GM21367 (cell line): ENCODE results near the gene TMEM200A.
"Not testable (repeated sequence)": the region's sequence is repeated elsewhere in the genome, so short reads cannot be mapped to it uniquely, and the experiment has no call there.

ENCODE experiments used
- ATAC-seq: cut with Tn5 transposase; IDR thresholded peaks from one replicate; pipeline ENCODE4 v1.9.1; 2021; ENCODE audit not compliant: unreplicated experiment

TMEM200A gene

DNA sequence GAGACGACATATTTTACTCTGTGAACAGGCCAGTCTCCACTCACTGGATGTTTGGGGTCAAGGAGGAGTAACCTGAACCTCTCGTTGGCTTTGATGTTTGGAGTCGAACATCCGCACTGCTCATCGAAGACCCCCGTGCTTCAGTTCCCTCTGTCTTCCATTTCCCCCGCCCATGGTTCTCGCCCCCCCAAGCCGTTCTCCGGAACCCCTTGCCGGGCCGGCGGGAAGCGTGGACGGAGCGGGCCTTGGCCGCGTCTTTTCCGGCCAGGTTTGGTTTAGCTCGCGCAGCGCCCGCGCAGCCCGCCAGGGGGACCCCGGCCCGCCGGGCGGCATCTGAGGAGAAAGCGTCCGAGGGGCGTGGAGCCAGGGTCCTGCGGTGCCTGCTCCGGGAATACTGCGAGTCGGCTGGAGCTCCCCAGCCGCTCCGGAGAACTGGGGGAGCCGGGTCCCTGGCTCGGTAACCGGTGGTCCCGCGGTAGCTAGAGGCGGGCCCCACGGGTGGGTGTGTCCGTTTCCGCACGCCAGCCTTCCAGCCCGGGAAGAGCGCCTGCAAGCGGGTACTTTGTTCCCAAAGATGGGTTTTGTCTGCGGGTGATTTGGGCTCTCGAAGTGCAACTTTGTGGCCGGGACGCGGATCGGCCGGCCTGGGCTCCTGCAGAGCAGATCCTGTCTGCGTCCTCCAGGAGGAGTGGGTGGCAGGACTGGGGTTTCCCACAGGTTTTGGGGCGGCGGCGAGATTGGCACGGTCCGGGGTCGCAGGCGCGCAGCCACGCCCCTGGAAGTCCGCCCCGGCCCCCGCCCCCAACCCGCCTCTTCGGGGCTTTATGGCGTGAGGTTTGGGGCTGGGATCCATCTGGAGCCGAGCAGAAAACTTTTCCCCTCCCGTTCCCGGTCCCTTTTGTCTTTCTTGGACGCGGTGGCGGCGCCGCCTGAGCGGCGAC is at the start of gene TMEM200A:
TSS of gene TMEM200A (plus strand) at position 852 of the 941 bp plus-strand sequence. CDS start 74,406 bp downstream, outside the sequence.
- peak; percentile 64 for ATAC-seq

DNA sequence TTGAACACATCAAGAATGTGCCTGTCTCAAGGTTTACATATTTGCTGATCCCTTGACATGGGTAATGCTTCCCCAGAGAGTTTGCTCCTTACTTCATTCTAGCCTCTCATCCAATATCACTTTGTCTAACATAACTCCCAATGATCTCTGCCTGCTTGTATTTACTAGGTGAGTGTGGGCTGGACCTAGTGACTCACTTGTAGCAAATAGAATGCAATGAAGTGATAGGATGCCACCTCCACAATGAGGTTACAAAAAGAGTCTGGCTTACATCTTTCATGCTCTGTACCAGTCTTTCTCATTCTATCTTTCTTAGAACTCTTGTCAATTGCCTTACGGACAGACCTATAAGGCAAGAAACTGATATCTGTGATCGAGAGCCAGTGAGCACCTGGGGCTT is 44.9 kb upstream of the TMEM200A start:
- no peak for ATAC-seq

DNA sequence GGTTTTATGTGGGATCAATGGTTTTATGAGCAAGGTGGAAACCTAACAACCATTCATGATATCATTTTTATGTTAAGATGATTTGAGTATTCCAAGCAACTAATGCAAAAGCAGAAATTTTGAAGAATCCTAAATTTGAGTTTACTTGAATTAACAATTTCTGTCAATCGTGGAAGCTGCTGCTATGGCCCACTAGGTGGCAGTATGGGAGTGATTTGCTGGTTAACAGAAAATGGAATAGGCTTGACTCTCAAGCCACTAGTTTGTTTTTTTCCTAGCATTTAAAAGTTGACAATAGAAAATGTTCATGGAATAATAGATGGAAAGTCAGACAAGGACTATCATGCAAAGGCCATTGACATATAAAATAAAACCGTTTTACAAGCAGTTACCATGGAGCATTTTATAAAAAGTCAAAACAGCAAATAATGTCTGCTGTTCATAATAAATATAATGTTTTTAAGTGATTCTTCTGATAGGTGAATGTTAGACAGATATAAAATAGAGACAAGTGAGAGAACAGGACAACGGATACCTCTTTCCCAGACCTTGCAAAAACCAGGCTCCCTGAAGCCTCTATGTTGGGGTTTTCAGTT is 43.0 kb upstream of the TMEM200A start:
- ATAC-seq, result no peak

DNA sequence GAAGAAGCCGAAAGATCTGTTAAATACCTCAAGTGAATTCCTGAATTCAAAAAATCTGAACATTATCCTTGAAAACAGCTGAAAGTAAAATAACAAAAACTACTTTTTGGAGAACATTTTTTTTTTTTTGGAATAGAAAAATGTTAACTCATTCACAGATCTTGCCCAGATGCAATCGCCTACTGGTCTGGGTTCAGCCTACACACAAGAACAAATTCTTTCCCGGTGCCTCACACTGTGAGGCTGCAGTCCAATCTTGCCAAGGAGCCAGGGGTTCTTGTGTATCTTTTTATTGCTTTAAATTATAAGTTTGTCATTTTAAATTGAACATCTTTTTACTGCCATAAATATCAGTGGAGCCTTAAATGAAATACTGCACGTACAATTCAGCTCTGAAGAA is 41.2 kb upstream of the TMEM200A start:
- no peak for ATAC-seq

DNA sequence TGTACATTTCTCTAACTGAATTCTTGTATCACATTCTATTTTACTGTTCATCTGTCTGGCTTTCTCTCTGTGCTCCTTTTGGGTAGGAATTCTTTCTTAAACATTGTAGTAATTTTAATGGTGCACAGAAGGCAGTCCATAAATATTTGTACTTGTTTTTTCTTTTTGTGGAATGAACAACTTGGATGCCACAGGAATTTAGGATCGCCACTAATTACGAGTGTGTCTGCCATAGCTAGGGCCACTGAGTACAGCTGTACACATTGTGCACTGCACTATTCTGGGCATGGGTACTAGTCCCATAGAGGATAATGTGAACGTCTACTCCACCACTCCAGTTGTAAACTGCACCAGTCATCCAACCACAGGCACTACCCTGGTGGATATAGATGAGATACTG is 39.3 kb upstream of the TMEM200A start:
- ATAC-seq, result no peak

DNA sequence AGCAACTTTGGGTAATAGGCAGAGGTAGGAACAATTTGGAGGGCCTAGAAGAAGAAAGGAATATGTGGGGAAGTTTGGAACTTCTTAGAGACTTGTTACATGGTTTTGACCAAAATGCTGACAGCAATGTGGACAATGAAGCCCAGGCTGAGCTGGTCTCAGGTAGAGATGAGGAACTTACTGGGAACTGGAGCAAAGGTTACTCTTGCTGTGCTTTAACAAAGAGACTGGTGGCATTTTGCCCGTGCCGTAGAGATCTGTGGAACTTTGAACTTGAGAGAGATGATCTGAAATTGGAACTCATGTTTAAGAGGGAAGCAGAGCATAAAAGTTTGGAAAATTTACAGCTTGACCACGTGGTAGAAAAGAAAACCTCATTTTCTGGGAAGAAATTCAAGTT is 28.3 kb upstream of the TMEM200A start:
- ATAC-seq, result no peak

DNA sequence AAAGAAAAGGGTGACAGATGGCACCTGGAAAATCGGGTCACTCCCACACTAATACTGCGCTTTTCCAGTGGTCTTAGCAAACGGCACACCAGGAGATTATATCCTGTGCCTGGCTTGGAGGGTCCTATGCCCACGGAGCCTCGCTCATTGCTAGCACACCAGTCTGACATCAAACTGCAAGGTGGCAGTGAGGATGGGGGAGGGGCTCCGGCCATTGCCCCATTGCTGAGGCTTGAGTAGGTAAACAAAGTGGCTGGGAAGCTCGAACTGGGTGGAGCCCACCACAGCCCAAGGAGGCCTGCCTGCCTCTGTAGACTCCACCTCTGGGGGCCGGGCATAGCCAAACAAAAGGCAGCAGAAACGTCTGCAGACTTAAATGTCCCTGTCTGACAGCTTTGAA is 19.5 kb upstream of the TMEM200A start:
- not testable (repeated sequence) for ATAC-seq

DNA sequence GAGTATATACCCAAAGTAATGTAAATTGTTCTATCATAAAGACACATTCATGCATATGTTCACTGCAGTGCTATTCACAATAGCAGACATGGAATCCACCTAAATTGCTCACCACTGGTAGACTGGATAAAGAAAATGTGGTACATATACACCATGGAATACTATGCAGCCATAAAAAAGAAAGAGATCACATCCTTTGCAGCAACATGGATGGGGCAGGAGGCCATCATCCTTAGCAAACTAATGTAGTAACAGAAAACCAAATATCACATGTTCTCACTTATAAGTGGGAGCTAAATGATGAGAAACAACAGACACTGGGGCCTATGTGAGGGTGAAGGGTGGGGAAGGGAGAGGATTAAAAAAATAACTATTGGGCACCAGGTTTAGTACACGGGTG is 11.5 kb upstream of the TMEM200A start:
- no peak for ATAC-seq

DNA sequence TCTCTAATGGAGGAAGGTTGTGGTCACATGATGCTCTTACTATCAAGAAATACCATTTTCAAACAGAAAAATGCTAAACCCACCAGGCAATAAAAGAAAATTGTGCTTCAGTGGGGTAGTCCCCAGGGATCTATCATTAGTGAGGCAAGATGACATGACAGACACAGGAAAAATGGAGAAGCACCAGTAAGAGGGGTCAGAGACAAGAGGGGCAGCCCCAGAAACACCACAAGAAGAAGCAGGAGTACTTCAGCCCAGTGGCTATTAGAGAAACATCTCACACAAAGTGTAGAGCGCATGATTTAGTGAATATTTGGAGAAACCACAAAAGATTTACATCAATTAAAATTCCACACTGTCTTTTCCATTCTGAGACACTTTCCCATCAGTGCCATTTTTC is 10.2 kb upstream of the TMEM200A start:
- no peak for ATAC-seq

DNA sequence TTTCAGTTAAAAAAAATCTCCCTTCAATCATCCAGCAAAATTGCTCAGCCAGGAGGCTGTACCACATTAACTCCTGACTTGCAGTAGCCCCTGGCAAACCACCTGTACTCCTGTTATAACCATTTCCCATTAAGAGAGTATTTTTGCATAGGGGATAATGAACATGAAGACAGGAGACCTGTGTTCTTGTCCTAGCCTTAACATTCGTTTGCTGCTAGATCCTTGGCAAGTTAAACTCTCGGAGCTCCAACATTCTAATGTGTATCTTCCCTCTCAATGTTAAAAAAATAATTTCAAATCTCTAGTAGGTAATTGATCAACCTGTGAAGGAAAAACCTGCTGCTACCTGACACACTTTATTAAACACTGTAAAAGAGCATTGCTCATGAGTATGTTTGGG is 8.4 kb upstream of the TMEM200A start:
- ATAC-seq, result no peak

DNA sequence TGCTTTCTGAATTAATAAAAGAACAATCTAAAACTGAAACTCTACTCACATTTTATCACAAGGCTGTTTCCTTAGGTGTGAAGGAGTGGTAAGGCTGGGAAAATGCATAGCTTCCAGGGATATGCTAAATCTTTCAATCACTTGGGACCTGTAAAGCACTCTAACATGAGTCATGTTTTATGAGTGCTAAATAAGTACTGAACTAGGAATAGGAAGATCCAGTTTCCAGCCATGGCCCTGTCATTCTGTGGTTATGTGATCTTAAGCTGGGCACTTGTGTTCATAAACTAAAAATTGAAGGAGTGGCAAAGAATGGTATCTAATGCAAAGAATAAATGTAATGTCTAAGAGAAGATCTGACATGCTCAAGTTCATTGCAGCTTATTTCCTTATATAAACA is 6.1 kb upstream of the TMEM200A start:
- no peak for ATAC-seq

DNA sequence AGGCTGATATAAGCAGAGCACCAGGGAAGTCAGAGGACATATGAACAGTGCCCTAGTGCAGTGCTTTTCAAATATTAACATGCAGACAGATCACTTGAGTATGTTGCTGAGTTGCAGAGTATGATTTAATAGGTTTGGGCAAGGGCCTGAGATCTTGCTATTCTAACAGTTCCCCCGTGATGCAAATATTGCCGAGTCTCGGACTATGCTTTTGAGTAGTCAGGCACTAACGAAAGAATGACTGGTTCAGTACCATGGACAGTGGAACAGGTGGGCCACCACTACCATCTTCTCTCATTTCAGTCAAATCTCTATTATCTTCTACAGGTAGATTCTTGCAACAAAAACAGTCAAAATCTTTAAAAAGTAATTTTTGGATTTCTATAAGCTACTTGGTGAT is 3.7 kb upstream of the TMEM200A start:
- ATAC-seq, result no peak

DNA sequence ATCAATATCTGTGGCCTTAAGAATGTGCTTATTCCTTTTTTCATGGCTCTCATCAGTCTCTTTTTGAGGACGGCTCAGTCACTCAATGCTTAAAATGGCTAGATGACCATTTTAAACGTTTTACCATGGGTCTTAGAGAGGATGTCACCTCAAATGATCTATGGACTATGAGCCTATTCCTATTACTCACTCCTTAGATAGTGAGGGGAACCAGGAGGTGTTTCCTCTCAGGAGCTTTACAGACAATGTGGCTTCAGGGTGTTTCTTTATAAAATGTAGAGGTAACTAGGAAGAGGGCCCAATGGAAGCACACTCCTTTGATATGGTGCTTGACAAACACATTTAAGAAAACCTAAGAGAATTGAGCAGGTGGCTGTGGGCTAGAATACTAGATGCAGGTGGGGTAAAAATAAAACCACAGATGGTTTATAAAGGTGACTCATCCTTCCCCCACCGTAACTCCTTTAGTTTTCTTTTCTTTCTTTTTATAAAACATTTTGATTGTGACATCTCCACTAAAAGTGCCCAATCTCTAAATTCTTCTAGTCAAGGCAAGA is 1.5 kb upstream of the TMEM200A start:
- no peak for ATAC-seq

DNA sequence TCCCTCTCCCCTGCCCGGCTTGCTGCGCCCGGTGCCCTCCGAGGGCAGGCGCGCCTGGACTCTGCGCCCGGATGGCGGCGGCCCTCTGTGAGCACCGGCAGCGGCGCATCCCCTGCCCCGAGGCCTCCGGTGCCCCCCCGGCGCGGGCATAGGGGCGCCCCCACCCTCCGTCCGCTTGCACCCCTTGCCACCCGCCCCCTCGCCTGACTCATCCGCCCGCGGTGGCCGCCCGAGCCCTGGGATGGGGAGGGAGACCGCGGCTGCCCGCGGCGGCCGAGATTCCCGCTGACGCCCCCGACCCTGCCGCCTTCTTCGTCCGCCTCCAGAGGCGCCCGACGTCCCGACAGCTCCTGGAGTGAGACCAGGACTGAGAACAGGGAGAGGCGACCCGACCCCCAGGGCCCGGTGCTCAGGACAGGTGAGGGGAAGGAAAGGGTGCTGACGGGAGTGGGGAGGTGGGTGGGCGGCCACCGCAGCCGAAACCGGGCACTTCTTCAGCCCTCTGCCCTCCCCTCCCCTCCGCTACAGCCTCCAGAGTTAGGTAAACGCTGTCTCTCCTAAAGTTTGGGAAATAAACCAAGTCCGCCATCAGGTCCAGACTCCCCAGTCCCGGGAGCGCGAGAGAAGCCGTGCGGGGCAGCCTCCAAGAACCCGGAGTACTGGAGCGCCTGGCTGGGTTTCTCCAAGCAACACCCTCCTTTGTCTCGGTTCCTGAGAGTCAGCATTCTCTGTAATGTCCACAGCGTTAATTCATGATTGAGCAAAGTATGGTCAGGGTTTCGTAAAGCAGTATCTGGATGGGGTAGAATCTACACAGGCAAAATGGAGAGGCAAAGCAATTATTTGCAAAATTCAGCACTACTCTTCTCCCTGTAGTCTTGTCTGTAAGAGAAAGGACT is 539 bp downstream of the TMEM200A start:
- no peak for ATAC-seq

DNA sequence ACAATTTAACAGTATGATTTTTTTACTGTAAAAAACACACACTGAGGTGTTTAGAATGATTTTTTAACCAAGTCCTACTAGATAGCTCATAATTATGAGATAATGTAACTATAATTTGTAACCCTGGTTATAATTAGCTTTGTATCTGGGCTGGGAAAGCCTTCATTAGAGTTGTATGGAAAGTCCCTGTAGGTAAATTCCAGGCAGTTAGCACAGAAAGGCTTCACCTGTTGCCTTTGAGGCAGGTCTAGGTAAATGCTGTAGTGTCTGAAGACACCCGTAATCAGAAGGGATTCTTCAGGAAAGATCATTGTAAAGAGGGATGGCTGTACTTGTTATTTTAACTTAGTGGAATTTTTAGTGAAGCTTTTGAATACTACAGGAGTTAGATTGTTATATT is 1.9 kb downstream of the TMEM200A start:
- no peak for ATAC-seq

DNA sequence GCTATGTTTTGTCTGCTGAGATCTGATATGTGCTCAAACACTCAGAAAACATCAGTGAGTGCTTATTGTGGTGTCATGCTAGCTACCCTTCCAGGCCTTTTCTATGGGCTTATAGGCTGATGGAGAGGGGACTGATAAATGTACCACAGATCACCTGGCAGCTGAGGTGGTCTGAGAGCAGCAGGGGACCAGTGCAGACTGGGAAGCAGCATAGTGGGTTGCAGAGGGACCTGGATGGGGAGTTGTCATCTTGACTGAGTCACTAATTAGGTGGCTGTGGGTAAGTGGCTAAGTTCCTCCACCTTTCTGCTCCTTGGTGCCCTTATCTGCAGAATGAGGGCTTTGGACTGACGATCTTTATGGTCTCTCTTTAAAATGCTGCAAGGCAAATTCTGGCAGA is 2.8 kb downstream of the TMEM200A start:
- ATAC-seq, result no peak

DNA sequence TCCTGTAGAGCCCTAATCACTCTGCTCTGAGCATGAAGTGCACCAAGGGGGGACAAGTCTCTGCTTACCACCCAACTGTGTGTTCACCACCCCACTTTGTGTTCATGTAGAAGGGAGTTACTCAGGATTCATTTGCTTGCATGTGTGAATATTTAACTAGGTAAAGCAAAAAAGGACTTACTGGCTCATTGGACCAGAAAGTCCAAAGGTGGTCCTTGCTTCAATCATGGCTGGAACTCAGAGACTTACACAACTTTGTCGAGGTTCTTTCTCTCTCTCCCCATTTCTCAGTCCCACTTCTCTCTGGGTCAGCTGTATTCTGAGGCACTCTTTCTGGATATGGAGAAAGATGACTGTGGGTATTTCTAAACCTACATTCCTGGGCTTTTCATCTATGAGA is 4.0 kb downstream of the TMEM200A start:
- ATAC-seq, result no peak

DNA sequence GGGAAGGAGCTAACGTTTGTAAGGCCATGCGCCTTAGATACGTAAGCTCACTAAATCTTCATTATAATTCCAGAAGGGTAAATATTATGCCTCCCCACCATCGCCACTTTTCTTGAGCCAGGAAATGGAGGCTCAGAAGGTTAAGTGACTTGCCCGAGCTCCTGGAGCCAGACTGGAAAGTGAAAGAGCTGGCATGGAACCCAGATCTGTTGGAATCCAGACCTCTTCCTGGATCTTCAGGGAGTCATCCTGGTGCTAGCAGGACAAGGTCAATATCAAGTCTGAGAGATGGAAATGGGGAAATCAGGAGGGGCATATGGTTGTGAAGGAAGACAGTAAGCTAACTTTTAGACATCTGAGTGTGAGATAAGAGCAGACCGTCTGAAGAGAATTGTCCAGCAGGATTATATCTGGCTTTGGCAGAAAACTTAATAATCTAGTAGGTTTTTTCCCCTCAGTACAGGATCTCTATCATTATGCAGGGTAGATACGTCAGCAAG is 6.2 kb downstream of the TMEM200A start:
- ATAC-seq, result no peak

DNA sequence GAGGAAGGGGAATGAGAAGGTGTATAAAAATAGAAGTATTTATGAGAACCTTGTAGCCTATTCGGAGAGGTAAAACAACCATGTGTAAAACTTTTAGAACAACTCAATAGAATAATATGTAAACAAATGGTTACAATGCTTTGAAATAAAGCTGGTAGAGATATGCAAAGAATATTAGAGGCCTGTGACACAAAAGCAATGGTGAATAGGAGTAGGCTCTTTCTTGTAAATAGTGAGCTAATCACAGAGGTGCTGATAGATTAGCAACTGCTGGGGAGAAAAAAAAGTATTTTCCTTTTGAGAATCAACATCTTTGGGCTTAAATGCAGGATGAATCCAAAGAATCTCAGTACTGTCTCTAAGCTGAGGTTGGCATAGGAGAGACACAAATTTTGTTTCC is 7.0 kb downstream of the TMEM200A start:
- ATAC-seq, result no peak

DNA sequence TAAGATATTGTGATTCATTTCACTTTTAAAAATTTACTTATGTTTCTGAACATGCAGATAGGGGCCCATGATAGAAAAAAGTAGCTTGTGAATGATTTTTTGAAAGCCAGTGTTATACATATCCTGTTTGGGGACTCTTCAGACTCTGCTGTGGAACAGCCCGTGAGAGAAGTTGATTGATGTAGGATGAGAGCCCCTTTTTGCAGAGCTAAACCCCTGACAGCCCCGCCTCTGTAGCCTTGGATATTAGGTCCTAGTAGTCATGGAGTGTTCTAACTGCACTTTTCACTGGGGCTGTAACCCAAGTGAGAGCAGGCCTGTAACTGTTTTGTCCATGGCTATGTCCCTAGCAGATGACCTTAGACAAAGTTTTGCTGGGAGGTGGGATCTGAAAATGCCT is 8.2 kb downstream of the TMEM200A start:
- ATAC-seq, result no peak

DNA sequence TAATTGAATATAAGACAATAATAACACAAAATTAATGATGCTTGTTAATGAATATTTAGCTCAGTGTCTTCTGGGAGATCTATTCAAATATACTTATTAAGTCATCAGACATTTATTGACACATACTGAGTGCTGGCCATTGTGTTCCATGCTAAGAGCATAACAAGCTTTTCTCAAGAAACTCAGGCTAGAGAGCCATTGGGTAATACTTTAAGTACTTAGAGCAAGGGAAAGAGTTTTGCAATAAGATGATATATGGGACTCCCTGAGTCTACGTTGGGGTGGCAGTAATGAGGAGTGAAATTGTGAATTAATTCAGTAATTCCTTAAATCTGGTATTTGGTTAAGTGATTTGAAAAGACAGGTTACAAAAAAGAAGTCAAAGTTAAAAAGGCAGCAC is 11.1 kb downstream of the TMEM200A start:
- ATAC-seq, result no peak
